ENCODE measurements around the gene CYBA. TPM values are rescaled to one million over a fixed set of nuclear protein-coding genes. Genes with fewer than 3 reads are reported as not detected.

Gene CYBA
- total and polyA plus RNA-seq, 2 of the 4 experiments (the other 2 are of a cell fraction) = 65.6 to 169 TPM

DNA sequence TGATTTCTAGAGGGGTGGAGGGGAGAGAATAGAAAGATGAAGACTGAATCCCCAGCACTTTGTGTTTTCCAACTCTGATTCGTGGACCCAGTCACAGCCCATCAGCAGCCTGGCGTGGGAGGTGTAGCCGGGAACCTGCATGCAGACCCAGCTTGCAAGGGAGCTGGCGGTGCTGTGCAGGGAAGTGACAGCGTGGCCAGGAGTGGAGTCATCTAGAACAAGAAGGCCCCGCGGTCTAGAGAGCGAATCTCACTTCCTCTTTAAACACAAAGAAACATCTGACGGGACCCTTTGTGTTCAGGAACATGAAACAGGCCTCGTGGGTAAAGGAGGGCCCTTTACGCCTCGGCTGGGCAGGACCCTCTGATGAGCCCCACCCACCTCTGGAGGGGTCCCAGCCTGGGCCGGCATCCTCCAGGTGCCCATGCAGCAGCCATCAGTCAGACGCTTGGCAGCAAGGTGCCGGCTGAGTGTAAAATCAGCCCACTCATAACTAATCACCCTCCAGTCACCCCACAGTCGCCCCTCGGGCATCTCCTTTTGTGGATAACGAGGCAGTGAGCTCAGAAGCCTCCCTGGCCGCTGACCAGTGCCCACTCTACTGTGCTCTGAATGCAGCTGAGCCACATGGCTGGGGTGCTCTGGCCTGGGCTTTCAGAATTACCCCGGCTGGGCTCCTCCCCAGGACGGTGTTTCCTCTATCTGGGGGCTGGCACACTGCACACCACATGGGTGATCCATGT is 31.0 kb upstream of the CYBA start:
- no TSS peak for BruUV-seq (replicated peaks)
- CTCF ChIA-PET = no interaction called here
- in situ Hi-C loops (cut with MboI; ENCODE audit: low sequenced_read_pairs) = no loop called here

More for the DNA sequence above, 31.0 kb upstream of the CYBA start:
- Histone ChIP-seq H4K91ac (ENCODE audit: insufficient read depth, low read depth, low read length) (no peak overlapping the region), H2AK9ac (replicated peaks; ENCODE audit: low read depth, low read length, poor library complexity) (peak overlapping the region; percentile 50), H3K9me1 (ENCODE audit: insufficient read depth, low read length) (no peaks in the 10 kb centered on the region), H2AK5ac (ENCODE audit: low read depth, low read length) (no peak overlapping the region), H3K4ac (ENCODE audit: low read depth, low read length) (no peak overlapping the region), H3K4me3 (ENCODE audit: insufficient read depth, low read depth, low read length) (no peak overlapping the region), H3K27me3 (ENCODE audit: control insufficient read depth, insufficient read depth, low read length) (peaks cover 7% of the 10 kb centered on the region; the same call in 1 of the 2 replicates), H3K9ac (ENCODE audit: low read depth, low read length) (no peak overlapping the region), H2BK15ac (ENCODE audit: low read depth, low read length) (no peak overlapping the region), H4K8ac (ENCODE audit: low read depth in 2 of 2, low read length in 2 of 2) (no peak overlapping the region), H2BK5ac (ENCODE audit: low read depth, low read length, poor library complexity, severe bottlenecking) (no peak overlapping the region), H3K9me3 (ENCODE audit: control insufficient read depth, insufficient read depth, low read length) (no peaks in the 10 kb centered on the region), H3K79me1 (ENCODE audit: low read depth in 1 of 2, low read length in 2 of 2) (no peaks in the 10 kb centered on the region), H4K20me1 (ENCODE audit: insufficient read depth, low read length) (peaks cover 13% of the 10 kb centered on the region; the same call in 1 of the 2 replicates), H3K56ac (ENCODE audit: extremely low read depth, insufficient read depth, low read length) (no peak overlapping the region), H3K14ac (replicated peaks; ENCODE audit: low read depth, low read length) (no peak overlapping the region), H3K27ac (ENCODE audit: insufficient read depth, low read length) (no peak overlapping the region), H3K23ac (ENCODE audit: low read depth, low read length) (no peak overlapping the region), H3K36me3 (ENCODE audit: control insufficient read depth, insufficient read depth, low read length) (no peaks in the 10 kb centered on the region), H3K4me1 (ENCODE audit: control insufficient read depth, insufficient read depth, low read length) (peaks cover 7% of the 10 kb centered on the region; the same call in 1 of the 2 replicates), H2BK120ac (ENCODE audit: low read depth, low read length) (no peak overlapping the region), H2BK20ac (ENCODE audit: low read depth, low read length) (no peak overlapping the region), H4K5ac (ENCODE audit: low read depth, low read length) (no peak overlapping the region), H3K4me2 (ENCODE audit: low read depth, low read length) (no peak overlapping the region), H3K18ac (ENCODE audit: low read depth, low read length) (no peak overlapping the region), H2AFZ (replicated peaks; ENCODE audit: low read length, poor library complexity) (peak overlapping the region; percentile 71)
- intact Hi-C loops (cut with micrococcal nuclease) (no loop called here), dilution Hi-C loops (cut with HindIII; ENCODE audit: low sequenced_read_pairs, unreplicated experiment) (no loop called here)
- POLR2A ChIA-PET (ENCODE audit: unreplicated experiment) = no interaction called here
- ATAC-seq (ENCODE audit: low read depth) (no peak), DNase-seq (peak; percentile 15)
- WGBS, 2 experiments (ENCODE audit: extremely low coverage in 2 of 2, insufficient read length in 1 of 2) = 55% methylated on average over 7 of the region's 21 CpGs; no CpG with 5 or more reads in 1 of the 2 experiments
- TF ChIP-seq, protein P1, sequence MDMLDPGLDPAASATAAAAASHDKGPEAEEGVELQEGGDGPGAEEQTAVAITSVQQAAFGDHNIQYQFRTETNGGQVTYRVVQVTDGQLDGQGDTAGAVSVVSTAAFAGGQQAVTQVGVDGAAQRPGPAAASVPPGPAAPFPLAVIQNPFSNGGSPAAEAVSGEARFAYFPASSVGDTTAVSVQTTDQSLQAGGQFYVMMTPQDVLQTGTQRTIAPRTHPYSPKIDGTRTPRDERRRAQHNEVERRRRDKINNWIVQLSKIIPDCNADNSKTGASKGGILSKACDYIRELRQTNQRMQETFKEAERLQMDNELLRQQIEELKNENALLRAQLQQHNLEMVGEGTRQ (IDR thresholded peaks at IDR 0.05; ENCODE audit: low read depth, low read length) = no peak
- no peak for TF ChIP-seq NFE2L2 (IDR thresholded peaks at IDR 0.05; ENCODE audit: low read depth, low read length)
- TF ChIP-seq CEBPB (IDR thresholded peaks at IDR 0.05; ENCODE audit: low read depth, low read length) = no peak

Measured in IMR-90 (cell line).